ENCODE results near the gene ARID1B. TPM values are rescaled to one million over a fixed set of nuclear protein-coding genes. Genes with fewer than 3 reads are reported as not detected.

The ARID1B gene
- total RNA-seq, 1 experiment from 2014 or later = 42.8 TPM

- Histone ChIP-seq H3K9me3 (ENCODE audit: insufficient read depth, low read depth) (peaks cover 3% of the 10 kb centered on the region; the same call in 1 of the 2 replicates), H2AFZ (no peak overlapping the region), H3K79me2 (ENCODE audit: low read depth) (no peaks in the 10 kb centered on the region), H3F3A (ENCODE audit: insufficient read depth, low read depth) (no peaks in the 10 kb centered on the region), H3K4me1 (replicated peaks; ENCODE audit: insufficient read depth) (no peaks in the 10 kb centered on the region), H3K27me3 (ENCODE audit: insufficient read depth, low read depth) (no peaks in the 10 kb centered on the region), H3K4me3 (no peak overlapping the region), H3K36me3 (ENCODE audit: low read depth) (no peaks in the 10 kb centered on the region), H3K9me2 (ENCODE audit: insufficient read depth) (no peaks in the 10 kb centered on the region), H3K27ac (no peak overlapping the region), H4K20me1 (ENCODE audit: insufficient read depth) (no peaks in the 10 kb centered on the region), H3K4me2 (no peak overlapping the region)
- ChIA-PET POLR2A (ENCODE audit: unreplicated experiment) (no interaction called here), CTCF (no interaction called here)
- intact Hi-C loops (cut with micrococcal nuclease; ENCODE audit: unreplicated experiment) = no loop called here
- BruUV-seq (replicated peaks) = no TSS peak
- no peak for TF ChIP-seq EZH2 (IDR thresholded peaks at IDR 0.05; ENCODE audit: low read depth)
- no peak for TF ChIP-seq CTCF (conservative IDR thresholded peaks at IDR 0.05)
- no peak for DNase-seq
Measured at GRCh38 chr6:157244780-157245179, 467.6 kb downstream of the ARID1B start.

- H3K9me3 ChIP-seq (ENCODE audit: insufficient read depth, low read depth) = peaks cover 3% of the 10 kb centered on the region; the same call in 1 of the 2 replicates
- ChIA-PET POLR2A (ENCODE audit: unreplicated experiment) (no interaction called here), CTCF (no interaction called here)
- no peaks in the 10 kb centered on the region for H3K9me2 ChIP-seq (ENCODE audit: insufficient read depth)
- H3K27ac ChIP-seq = no peak overlapping the region
- no peak for TF ChIP-seq CTCF (conservative IDR thresholded peaks at IDR 0.05)
- TF ChIP-seq EZH2 (IDR thresholded peaks at IDR 0.05; ENCODE audit: low read depth) = no peak
- H3K4me1 ChIP-seq (replicated peaks; ENCODE audit: insufficient read depth) = no peaks in the 10 kb centered on the region
- no peak for DNase-seq
- intact Hi-C loops (cut with micrococcal nuclease; ENCODE audit: unreplicated experiment) = no loop called here
- no peak overlapping the region for H2AFZ ChIP-seq
- no peaks in the 10 kb centered on the region for H3K36me3 ChIP-seq (ENCODE audit: low read depth)
- H3K79me2 ChIP-seq (ENCODE audit: low read depth) = no peaks in the 10 kb centered on the region
- no peaks in the 10 kb centered on the region for H4K20me1 ChIP-seq (ENCODE audit: insufficient read depth)
- no peak overlapping the region for H3K4me2 ChIP-seq
- no peaks in the 10 kb centered on the region for H3F3A ChIP-seq (ENCODE audit: insufficient read depth, low read depth)
- H3K27me3 ChIP-seq (ENCODE audit: insufficient read depth, low read depth) = no peaks in the 10 kb centered on the region
- no peak overlapping the region for H3K4me3 ChIP-seq
- BruUV-seq (replicated peaks) = no TSS peak
Measured at GRCh38 chr6:157245436-157245835, 468.3 kb downstream of the ARID1B start.

- CTCF ChIA-PET = no interaction called here
- no peaks in the 10 kb centered on the region for H3K4me1 ChIP-seq (replicated peaks; ENCODE audit: insufficient read depth)
- H3K79me2 ChIP-seq (ENCODE audit: low read depth) = no peaks in the 10 kb centered on the region
- TF ChIP-seq EZH2 (IDR thresholded peaks at IDR 0.05; ENCODE audit: low read depth) = no peak
- TF ChIP-seq CTCF (conservative IDR thresholded peaks at IDR 0.05) = no peak
- H2AFZ ChIP-seq = no peak overlapping the region
- POLR2A ChIA-PET (ENCODE audit: unreplicated experiment) = no interaction called here
- no peaks in the 10 kb centered on the region for H3K36me3 ChIP-seq (ENCODE audit: low read depth)
- BruUV-seq (replicated peaks) = no TSS peak
- H3K27ac ChIP-seq = no peak overlapping the region
- no peaks in the 10 kb centered on the region for H4K20me1 ChIP-seq (ENCODE audit: insufficient read depth)
- H3K9me2 ChIP-seq (ENCODE audit: insufficient read depth) = no peaks in the 10 kb centered on the region
- intact Hi-C loops (cut with micrococcal nuclease; ENCODE audit: unreplicated experiment) = no loop called here
- no peaks in the 10 kb centered on the region; the same call in 1 of the 2 replicates for H3K27me3 ChIP-seq (ENCODE audit: insufficient read depth, low read depth)
- DNase-seq = no peak
- no peaks in the 10 kb centered on the region for H3F3A ChIP-seq (ENCODE audit: insufficient read depth, low read depth)
- peaks cover 3% of the 10 kb centered on the region; the same call in 1 of the 2 replicates for H3K9me3 ChIP-seq (ENCODE audit: insufficient read depth, low read depth)
- H3K4me2 ChIP-seq = no peak overlapping the region
- H3K4me3 ChIP-seq = no peak overlapping the region
Measured at GRCh38 chr6:157246048-157246630, 469.0 kb downstream of the ARID1B start.

Data from PC-9 (cell line).